K562 (cell line): ENCODE data around the gene NME9.

ENCODE experiments used
- CREB1 ChIP-seq, 2 experiments: sonication (generic) in 1 of 2; formaldehyde crosslinking in 1 of 2; IDR thresholded peaks; 2 replicates each; pipeline versions ENCODE4 v1.6.1 to v1.8.0; 2012 to 2022; ENCODE audit warnings: inconsistent platforms in 1 of 2, mild to moderate bottlenecking in 1 of 2, missing genetic modification reagents in 1 of 2, moderate library complexity in 1 of 2
- DACH1 ChIP-seq: fragments of 450-650 bp; IDR thresholded peaks from 2 replicates; pipeline ENCODE4 v1.6.1; 2018; ENCODE audit not compliant: partially characterized antibody
- EZH2 ChIP-seq: IDR thresholded peaks from 2 replicates; pipeline ENCODE4 v1.6.1; 2012; ENCODE audit warnings: low read depth, mild to moderate bottlenecking, inconsistent platforms, low read length, borderline replicate concordance
- MAFG ChIP-seq: fragments of 450-650 bp; conservative IDR thresholded peaks from 2 replicates; pipeline ENCODE4 v1.6.1; 2016; ENCODE audit warnings: missing genetic modification characterization, missing compliant biosample characterization
- MIER1 ChIP-seq: fragments of 450-650 bp; IDR thresholded peaks from 2 replicates; pipeline ENCODE4 v1.6.1; 2016; ENCODE audit warnings: antibody characterized with exemption, mild to moderate bottlenecking, low read depth
- POLR2AphosphoS5 ChIP-seq: IDR thresholded peaks from 2 replicates; pipeline ENCODE4 v1.6.1; 2011; ENCODE audit warnings: mild to moderate bottlenecking, low read depth, low read length, moderate library complexity; ENCODE audit not compliant: control insufficient read depth, insufficient read depth
- POU5F1 ChIP-seq: fragments of 150-350 bp; IDR thresholded peaks from 2 replicates; pipeline ENCODE4 v1.6.1; 2014; ENCODE audit warnings: borderline replicate concordance, low read length, low read depth, mild to moderate bottlenecking; ENCODE audit not compliant: partially characterized antibody
- TSC22D4 ChIP-seq: fragments of 450-650 bp; IDR thresholded peaks from 2 replicates; pipeline ENCODE4 v1.6.1; 2016; ENCODE audit warnings: missing genetic modification characterization, missing biosample characterization, control low read depth
- ZNF253 ChIP-seq: fragments of 250-450 bp; sonication (Bioruptor Pico); conservative IDR thresholded peaks from 2 replicates; pipeline ENCODE4 v1.6.1; 2021; ENCODE audit warnings: mild to moderate bottlenecking
- ZSCAN29 ChIP-seq: fragments of 450-650 bp; IDR thresholded peaks from 2 replicates; pipeline ENCODE4 v1.6.1; 2017
- TF ChIP-seq, protein P1 (sequence below), 2 experiments: fragments of 450-650 bp in 1 of 2; sonication (generic) in 1 of 2; formaldehyde crosslinking in 1 of 2; IDR thresholded peaks in 1 of 2; conservative IDR thresholded peaks in 1 of 2; 2 replicates each; pipeline versions ENCODE4 v1.6.1 to v1.8.1; 2016 to 2023; ENCODE audit warnings: mild to moderate bottlenecking in 2 of 2, moderate library complexity in 2 of 2, inconsistent platforms in 1 of 2, missing genetic modification reagents in 1 of 2
- TF ChIP-seq, protein P2 (sequence below), 3 experiments: IDR thresholded peaks in 2 of 3; conservative IDR thresholded peaks in 1 of 3; 2 replicates each; pipeline ENCODE4 v1.5.1; 2011 to 2012; ENCODE audit warnings: low read length in 3 of 3, mild to moderate bottlenecking in 3 of 3, control low read depth in 2 of 3, improper control_type of control experiment in 1 of 3, inconsistent platforms in 1 of 3, low read depth in 1 of 3, mixed read lengths in 1 of 3, moderate library complexity in 1 of 3; ENCODE audit not compliant: insufficient read depth in 2 of 3
- TF ChIP-seq, protein P3 (sequence below), 2 experiments: fragments of 450-650 bp; IDR thresholded peaks; 2 replicates each; pipeline ENCODE4 v1.6.1; 2016; ENCODE audit warnings: mild to moderate bottlenecking in 2 of 2, borderline replicate concordance in 1 of 2, low read depth in 1 of 2, moderate library complexity in 1 of 2
- TF ChIP-seq, protein P4 (sequence below): fragments of 450-650 bp; IDR thresholded peaks from 2 replicates; pipeline ENCODE4 v1.6.1; 2017; ENCODE audit warnings: antibody characterized with exemption, mild to moderate bottlenecking

DNA sequence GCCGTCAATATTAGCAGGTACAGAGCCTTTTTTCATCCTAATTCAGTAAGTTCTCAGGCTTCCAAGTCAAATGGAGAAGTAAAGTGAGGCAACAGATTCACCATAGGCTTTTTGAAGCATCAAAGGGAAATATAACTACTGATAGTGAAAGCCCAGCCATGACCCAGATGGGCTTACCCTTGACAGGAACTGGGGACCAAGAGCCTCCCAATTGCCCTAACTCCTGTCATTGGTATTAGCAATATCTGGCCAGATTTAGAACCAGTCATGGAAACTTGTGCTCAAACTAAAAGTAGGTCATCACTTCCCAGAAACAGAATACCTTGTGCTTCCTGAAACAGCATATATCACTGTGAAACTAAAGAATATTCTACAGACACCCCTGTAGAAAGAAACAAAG lies 33.0 kb downstream of the NME9 start:
- TF ChIP-seq, protein P1, sequence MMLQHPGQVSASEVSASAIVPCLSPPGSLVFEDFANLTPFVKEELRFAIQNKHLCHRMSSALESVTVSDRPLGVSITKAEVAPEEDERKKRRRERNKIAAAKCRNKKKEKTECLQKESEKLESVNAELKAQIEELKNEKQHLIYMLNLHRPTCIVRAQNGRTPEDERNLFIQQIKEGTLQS (IDR thresholded peaks at IDR 0.05) = no peak
- TF ChIP-seq, protein P1 (CRISPR knock-in tag; conservative IDR thresholded peaks at IDR 0.05) = no peak
- TF ChIP-seq, protein P2, sequence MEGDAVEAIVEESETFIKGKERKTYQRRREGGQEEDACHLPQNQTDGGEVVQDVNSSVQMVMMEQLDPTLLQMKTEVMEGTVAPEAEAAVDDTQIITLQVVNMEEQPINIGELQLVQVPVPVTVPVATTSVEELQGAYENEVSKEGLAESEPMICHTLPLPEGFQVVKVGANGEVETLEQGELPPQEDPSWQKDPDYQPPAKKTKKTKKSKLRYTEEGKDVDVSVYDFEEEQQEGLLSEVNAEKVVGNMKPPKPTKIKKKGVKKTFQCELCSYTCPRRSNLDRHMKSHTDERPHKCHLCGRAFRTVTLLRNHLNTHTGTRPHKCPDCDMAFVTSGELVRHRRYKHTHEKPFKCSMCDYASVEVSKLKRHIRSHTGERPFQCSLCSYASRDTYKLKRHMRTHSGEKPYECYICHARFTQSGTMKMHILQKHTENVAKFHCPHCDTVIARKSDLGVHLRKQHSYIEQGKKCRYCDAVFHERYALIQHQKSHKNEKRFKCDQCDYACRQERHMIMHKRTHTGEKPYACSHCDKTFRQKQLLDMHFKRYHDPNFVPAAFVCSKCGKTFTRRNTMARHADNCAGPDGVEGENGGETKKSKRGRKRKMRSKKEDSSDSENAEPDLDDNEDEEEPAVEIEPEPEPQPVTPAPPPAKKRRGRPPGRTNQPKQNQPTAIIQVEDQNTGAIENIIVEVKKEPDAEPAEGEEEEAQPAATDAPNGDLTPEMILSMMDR (IDR thresholded peaks at IDR 0.05 in 2 of 3, conservative IDR thresholded peaks at IDR 0.05 in 1 of 3; ENCODE audit: insufficient read depth in 2 of 3, low read depth in 1 of 3, low read length in 3 of 3) = no peak
- TF ChIP-seq MIER1 = no peak
- TF ChIP-seq, protein P3, sequence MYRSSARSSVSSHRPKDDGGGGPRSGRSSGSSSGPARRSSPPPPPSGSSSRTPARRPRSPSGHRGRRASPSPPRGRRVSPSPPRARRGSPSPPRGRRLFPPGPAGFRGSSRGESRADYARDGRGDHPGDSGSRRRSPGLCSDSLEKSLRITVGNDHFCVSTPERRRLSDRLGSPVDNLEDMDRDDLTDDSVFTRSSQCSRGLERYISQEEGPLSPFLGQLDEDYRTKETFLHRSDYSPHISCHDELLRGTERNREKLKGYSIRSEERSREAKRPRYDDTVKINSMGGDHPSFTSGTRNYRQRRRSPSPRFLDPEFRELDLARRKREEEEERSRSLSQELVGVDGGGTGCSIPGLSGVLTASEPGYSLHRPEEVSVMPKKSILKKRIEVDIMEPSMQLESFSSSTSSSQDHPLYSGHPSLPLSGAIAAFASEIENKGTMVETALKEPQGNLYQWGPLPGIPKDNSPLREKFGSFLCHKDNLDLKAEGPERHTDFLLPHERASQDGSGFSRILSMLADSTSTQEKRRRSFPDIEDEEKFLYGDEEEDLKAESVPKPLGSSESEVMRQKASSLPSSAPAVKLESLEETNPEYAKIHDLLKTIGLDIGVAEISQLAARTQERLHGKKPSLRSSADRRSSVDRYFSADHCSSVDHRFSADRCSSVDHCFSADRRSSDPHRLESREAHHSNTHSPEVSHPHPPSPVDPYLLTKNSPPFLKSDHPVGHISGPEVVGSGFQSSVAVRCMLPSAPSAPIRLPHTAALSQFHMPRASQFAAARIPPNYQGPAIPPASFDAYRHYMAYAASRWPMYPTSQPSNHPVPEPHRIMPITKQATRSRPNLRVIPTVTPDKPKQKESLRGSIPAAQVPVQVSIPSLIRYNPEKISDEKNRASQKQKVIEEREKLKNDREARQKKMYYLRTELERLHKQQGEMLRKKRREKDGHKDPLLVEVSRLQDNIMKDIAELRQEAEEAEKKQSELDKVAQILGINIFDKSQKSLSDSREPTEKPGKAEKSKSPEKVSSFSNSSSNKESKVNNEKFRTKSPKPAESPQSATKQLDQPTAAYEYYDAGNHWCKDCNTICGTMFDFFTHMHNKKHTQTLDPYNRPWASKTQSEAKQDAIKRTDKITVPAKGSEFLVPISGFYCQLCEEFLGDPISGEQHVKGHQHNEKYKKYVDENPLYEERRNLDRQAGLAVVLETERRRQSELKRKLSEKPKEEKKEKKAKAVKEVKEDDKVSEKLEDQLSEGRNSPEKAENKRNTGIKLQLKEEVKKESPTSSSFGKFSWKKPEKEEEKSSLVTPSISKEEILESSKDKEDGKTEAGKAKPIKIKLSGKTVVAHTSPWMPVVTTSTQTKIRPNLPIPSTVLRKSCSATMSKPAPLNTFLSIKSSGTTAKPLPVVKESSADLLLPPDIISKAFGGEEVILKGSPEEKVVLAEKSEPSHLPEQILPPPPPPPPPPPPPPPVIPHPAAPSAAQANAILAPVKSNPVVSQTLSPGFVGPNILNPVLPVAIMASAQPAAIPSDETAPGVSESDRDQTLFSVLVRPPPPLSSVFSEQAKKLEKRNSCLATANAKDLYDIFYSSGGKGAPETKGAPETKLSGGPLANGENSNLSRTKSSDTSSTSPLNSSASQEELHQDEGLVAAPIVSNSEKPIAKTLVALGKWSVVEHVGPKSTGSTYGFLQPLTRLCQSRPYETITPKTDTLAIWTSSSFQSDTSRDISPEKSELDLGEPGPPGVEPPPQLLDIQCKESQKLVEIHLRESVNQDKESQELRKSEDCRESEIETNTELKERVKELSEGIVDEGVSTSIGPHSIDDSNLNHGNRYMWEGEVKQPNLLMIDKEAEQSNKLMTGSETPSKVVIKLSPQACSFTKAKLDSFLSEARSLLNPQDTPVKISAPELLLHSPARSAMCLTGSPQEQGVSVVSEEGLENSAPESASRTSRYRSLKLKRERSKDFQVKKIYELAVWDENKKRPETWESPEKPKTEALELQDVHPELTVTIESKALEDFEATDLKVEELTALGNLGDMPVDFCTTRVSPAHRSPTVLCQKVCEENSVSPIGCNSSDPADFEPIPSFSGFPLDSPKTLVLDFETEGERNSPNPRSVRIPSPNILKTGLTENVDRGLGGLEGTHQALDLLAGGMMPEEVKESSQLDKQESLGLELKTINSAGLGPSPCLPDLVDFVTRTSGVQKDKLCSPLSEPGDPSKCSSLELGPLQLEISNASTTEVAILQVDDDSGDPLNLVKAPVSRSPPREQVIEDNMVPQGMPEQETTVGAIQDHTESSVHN (IDR thresholded peaks at IDR 0.05; ENCODE audit: borderline replicate concordance in 1 of 2, low read depth in 1 of 2) = no peak
- no peak for TF ChIP-seq CREB1 (IDR thresholded peaks at IDR 0.05)
- TF ChIP-seq CREB1 (CRISPR knock-in tag; IDR thresholded peaks at IDR 0.05) = no peak
- TF ChIP-seq EZH2 = no peak
- TF ChIP-seq, protein P4, sequence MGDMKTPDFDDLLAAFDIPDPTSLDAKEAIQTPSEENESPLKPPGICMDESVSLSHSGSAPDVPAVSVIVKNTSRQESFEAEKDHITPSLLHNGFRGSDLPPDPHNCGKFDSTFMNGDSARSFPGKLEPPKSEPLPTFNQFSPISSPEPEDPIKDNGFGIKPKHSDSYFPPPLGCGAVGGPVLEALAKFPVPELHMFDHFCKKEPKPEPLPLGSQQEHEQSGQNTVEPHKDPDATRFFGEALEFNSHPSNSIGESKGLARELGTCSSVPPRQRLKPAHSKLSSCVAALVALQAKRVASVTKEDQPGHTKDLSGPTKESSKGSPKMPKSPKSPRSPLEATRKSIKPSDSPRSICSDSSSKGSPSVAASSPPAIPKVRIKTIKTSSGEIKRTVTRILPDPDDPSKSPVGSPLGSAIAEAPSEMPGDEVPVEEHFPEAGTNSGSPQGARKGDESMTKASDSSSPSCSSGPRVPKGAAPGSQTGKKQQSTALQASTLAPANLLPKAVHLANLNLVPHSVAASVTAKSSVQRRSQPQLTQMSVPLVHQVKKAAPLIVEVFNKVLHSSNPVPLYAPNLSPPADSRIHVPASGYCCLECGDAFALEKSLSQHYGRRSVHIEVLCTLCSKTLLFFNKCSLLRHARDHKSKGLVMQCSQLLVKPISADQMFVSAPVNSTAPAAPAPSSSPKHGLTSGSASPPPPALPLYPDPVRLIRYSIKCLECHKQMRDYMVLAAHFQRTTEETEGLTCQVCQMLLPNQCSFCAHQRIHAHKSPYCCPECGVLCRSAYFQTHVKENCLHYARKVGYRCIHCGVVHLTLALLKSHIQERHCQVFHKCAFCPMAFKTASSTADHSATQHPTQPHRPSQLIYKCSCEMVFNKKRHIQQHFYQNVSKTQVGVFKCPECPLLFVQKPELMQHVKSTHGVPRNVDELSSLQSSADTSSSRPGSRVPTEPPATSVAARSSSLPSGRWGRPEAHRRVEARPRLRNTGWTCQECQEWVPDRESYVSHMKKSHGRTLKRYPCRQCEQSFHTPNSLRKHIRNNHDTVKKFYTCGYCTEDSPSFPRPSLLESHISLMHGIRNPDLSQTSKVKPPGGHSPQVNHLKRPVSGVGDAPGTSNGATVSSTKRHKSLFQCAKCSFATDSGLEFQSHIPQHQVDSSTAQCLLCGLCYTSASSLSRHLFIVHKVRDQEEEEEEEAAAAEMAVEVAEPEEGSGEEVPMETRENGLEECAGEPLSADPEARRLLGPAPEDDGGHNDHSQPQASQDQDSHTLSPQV = no peak
- TF ChIP-seq POU5F1 = no peak
- no peak for TF ChIP-seq POLR2AphosphoS5
- no peak for TF ChIP-seq ZSCAN29
- no peak for TF ChIP-seq ZNF253 (CRISPR knock-in tag)
- no peak for TF ChIP-seq DACH1
- TF ChIP-seq MAFG (tag) = no peak
- no peak for TF ChIP-seq TSC22D4 (tag)
